HL-60/S4 (cell line): ENCODE data around the gene RPL29.
"Not testable (repeated sequence)": the region's sequence is repeated elsewhere in the genome, so short reads cannot be mapped to it uniquely, and the experiment has no call there.

Source experiments
- in situ Hi-C: fragments of 300-500 bp; cut with MboI; formaldehyde crosslinking; loops from 2 replicates; pipeline ENCODE4 v1.14.3; 2022; ENCODE audit warnings: low sequenced_read_pairs

Gene RPL29

DNA sequence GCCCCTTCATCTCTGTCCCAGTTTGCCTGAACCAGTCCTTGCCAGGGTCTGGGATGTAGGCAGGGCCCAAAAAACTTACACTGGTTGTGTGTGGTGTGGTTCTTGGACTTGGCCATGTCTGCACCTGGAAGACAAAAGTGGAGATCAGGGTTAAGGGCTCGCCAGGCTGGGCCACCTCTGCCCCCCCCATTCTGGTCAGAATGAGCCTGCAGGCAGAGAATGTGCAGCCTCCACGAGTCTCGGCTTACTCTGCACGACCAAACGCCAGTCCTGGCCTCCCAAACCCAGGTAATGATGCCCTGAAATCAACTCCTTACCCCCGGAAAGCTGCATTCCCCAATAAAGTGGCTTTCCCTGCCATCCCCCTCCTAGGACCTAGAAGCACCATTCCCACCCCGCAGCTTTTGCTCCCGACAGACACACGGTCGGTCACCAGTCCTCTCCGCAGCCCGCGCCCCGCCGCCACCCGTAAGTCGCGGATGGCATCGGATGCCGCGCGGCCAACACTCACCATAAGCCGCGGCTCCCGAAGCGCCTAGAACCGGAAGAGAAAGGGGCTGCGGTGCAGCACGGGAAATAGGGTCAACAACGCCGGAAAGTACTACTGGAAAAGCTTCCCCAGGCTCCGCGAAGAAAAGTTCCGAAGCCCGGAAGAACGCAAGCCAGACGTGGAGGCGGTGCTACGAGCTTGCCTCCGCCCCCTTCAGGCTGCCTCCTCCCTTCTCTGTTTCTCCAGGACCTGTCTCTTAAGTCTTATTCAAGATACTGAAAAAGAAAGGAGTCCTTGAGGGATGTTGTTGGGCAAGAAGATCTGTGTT, at the start of gene RPL29:
Gene RPL29 (minus strand): TSS at position 550 of the 818 bp plus-strand sequence. CDS start 434 bp downstream, at position 116.
- in situ Hi-C loops: no loop called here

- in situ Hi-C loops: no loop called here
Measured at GRCh38 chr3:52044869-52045619, 49.3 kb upstream of the RPL29 start.

GRCh38 chr3:52043750-52044149, 48.1 kb upstream of the RPL29 start:
- in situ Hi-C loops: no loop called here

DNA sequence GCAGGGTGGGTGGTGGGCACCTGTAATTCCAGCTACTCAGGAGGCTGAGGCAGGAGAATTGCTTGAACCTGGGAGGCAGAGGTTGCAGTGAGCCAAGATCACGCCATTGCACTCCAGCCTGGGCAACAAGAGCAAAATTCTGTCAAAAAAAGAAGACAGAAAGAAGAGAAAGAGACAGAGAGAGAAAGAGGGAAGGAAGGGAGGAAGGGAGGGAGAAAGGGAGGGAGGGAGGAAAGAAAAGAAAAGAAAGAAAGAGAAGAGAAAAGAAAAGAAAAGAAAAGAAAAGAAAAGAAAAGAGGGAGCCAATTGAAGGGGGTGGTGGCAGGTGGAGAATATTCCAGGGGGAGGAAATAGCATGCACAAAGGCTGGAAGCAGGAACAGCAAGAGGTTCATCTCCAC, 47.3 kb upstream of the RPL29 start:
- in situ Hi-C loops: not testable (repeated sequence)

GRCh38 chr3:52041118-52041731, 45.5 kb upstream of the RPL29 start:
- in situ Hi-C loops: no loop called here

- in situ Hi-C loops: no loop called here
Measured at GRCh38 chr3:52040600-52040999, 44.9 kb upstream of the RPL29 start.

DNA sequence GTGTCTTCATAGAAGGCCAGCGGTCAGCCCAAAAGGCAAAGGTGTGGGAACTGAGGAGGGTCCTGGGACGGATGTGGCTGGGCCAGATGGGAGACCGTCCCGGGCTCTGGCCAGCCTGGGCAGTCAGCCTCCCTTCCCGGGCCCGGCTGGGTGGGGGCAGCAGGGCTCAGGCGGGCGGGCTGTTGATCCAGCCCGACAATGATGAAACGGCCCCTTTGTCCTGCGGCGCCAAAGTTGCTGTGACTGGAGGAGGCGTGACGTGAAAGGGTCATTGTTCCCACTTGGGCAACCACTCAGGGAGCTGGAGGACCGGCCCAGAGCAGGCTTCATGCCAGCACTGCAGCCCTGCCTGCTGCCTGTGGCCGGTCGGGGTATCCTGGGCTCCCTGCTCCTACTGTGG, 44.2 kb upstream of the RPL29 start:
- in situ Hi-C loops: no loop called here

DNA sequence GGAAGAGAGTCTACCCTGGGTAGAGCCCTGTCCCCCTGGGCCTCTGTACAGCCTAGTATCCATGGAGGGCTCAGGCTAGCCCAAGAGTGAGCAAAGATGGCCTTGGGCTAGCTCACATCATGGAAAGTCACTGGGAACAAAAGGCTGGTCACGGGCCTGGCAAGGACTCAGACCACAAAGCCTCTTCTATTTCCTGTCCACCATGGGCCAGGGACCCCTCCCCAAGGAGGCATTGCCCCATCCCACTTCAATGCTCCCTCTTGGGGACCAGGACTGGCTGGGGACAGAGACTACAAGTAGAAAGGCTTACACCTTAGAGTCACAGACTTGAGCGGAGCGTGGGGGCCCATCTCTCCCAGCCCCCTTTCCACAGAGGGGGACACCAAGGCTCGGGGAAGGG, 43.7 kb upstream of the RPL29 start:
- in situ Hi-C loops: no loop called here

- in situ Hi-C loops: no loop called here
Measured at GRCh38 chr3:52038227-52038626, 42.5 kb upstream of the RPL29 start.

DNA sequence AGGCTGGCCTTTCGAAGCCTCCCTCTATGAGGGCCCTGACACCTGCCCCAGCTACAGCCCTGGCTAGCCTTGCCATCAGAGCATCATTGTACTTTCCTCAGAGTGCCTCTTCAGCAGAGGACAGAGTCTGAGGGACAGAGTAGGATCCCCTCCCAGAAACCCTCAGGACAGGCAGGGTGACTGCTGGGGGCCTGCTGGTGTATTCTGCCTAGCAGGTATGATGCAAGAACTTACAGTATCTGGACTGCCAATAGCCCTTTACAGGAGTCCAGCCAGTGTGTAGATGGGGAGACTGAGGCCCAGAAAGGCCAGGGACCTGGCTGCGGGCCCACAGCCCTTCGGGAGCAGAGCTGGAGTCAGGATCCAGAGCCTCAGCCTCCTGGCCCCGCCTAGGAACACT, 41.6 kb upstream of the RPL29 start:
- in situ Hi-C loops: no loop called here

GRCh38 chr3:52036829-52037228, 41.1 kb upstream of the RPL29 start:
- in situ Hi-C loops: no loop called here

DNA sequence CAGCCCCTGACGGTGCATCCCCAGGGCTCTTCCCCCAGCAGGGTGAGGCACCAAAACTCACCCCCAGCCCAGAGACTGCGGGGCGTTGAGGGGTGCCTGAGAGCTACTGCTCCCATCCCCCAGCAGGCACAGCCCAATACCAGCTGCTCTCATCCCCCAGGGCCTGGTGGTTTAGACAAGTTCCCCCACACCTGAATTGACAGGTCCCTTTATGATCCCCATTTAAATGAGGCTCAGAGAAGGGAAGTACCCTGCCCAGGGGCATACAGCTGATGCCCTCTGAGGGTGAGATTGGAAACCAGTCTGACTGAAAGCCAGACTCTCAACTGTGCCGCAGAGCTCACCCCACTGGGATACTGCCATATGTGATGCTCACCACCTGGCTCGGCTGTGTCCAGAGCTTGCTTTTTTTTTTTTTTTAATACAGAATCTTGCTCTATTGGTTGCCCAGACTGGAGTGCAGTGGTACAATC, 40.6 kb upstream of the RPL29 start:
- in situ Hi-C loops: no loop called here

DNA sequence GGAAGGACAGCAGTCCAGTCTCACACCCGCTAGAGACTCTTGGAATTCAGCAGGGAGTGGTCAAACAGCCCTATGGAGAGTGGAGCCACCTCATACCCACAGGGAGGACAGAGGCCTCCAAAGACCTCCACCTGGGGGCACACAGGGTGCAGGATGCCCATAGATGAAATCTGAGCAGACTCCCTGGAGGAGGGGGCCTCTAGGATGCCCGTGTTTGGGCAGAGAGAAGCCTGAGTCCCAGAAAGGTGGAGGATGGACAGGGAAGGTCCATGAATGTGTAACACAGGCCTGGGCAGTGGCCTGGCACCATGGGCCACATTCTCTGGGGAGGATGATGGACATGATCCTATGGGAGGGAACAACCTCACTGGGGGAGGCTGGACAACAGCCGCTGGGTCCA, 39.0 kb upstream of the RPL29 start:
- in situ Hi-C loops: no loop called here

DNA sequence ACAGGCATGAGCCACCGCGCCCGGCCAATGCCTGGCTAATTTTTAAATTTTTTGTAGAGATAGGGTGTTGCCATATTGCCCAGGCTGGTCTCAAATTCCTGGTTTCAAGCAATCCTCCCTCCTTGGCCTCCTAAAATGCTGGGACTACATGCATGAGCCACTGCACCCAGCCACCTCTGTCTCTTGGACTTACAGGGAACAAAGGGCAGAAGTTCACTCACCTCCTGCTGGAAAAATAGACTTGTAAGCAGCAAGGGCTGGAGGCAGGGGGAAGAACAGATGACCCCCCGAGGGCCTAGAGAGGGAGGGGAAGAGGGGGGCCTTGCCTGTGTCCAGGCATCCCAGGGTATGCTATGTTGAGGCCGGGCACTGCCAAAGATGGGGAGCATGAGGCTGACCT, 38.5 kb upstream of the RPL29 start:
- in situ Hi-C loops: no loop called here

GRCh38 chr3:52033748-52034147, 38.1 kb upstream of the RPL29 start:
- in situ Hi-C loops: not testable (repeated sequence)

DNA sequence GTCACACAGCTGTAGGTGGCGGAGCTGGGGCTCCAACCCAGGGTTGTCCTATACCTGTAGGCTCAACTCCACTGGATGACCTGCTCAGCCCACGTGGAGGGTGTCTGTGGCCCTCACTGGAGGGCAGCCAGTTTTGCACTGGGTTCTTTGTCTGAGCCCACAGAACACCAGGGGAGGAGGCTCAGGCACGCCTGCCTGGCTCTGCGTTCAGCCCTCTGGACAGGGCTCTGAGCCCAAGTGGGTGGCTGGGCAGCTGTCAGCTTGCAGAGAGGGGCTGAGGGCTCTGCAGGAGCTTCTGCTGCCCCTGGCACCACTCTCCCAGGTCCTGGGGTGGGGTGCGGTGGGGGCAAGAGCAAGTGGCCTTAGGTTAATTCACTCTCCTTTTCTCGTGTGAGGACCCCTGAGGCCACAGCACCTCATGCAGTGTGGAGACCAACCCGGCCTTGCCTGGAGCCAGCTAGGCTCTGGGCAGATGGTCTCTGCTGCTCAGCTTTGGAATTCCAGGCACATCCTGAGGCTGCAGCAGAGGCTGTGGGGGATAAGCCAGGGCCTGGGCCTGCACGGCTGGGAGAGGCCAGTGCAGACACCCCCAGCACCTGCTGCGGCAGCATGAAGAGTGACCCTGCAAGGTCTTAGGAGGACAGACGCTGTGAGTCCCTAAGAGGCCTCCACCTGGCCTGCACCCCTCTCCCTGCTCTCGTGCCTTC, 37.2 kb upstream of the RPL29 start:
- in situ Hi-C loops: no loop called here

GRCh38 chr3:52031896-52032295, 36.2 kb upstream of the RPL29 start:
- in situ Hi-C loops: no loop called here

GRCh38 chr3:52030714-52031310, 35.1 kb upstream of the RPL29 start:
- in situ Hi-C loops: no loop called here

- in situ Hi-C loops: no loop called here
Measured at GRCh38 chr3:52029535-52029934, 33.8 kb upstream of the RPL29 start.

DNA sequence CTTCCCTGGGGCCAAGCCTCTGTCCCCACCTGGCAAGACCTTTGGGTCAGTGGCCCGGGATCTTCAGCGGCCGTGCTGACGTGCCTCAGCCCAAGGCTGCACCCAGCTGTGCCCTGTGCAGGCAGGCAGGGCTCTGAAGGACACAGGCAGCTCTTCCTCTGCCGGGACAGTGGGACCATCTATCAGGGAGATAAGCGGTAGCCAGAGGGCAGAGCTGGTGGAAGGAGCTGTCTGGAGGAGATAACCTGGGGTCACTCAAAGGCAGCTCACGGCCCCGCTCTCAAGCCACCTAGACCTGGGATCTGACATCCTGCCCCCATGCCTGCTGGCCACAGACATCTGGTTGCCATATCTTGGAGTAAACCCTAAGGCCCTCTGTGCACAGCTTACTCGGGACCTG, 33.4 kb upstream of the RPL29 start:
- in situ Hi-C loops: no loop called here

GRCh38 chr3:52028572-52028971, 32.9 kb upstream of the RPL29 start:
- in situ Hi-C loops: no loop called here
